ENCODE results near the gene PADI2. TPM values are rescaled to one million over a fixed set of nuclear protein-coding genes. Genes with fewer than 3 reads are reported as not detected.

PADI2 gene
- total and polyA plus RNA-seq, 2 donors (not counting 3 experiments of a cell fraction or from before 2014, with no cell fraction given): not detected

DNA sequence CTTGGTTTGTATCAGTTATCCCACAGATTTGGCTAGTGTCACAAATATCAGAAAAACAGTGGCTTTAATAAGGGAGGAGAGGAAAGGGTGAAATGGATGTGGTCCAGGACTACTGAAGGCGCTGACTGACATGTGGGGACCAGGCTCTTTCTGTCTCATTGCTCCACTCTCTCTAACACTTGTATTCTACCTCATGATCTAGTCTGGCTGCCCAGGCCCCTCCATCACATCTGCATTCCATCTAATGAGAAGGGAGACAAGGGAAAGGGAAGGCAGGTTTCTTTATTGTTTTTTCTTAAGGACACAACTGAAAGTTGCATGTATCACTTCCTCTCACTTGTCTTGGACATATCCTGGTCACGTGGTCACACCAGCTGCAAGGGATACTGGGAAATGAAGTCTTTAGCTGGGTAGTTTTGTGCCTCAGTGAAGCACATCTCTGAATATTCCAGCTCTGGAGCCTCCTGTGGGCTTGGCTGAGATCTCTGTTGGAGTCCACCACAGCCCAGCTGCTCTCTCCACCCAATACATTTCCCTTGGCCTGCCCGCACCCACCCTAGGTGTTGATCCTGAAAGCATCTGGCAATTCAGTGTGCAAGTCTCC lies 42.0 kb upstream of the PADI2 start:
- no peaks in the 10 kb centered on the region for H3K27me3 ChIP-seq (ENCODE audit: control insufficient read depth in 2 of 2, insufficient read depth in 2 of 2, low read length in 2 of 2)
- ChIA-PET CTCF (no interaction called here), POLR2A (no interaction called here)
- H2AFZ ChIP-seq (ENCODE audit: low read depth, low read length): peak overlapping the region; percentile 32
- no peaks in the 10 kb centered on the region for H3K4me1 ChIP-seq (ENCODE audit: control insufficient read depth, extremely low read depth, insufficient read depth, low read length)
- H3K9me1 ChIP-seq (replicated peaks; ENCODE audit: control insufficient read depth, extremely low read depth, insufficient read depth, low read length): no peaks in the 10 kb centered on the region
- peak; percentile 14 for DNase-seq (ENCODE audit: low read depth, low spot score)
- no peak overlapping the region for H3K9ac ChIP-seq (replicated peaks; ENCODE audit: extremely low read depth, insufficient read depth, low read length)
- H4K20me1 ChIP-seq (replicated peaks; ENCODE audit: control insufficient read depth, extremely low read depth, insufficient read depth, low read length): no peaks in the 10 kb centered on the region
- no peak overlapping the region for H3K4me2 ChIP-seq (ENCODE audit: insufficient read depth, low read length)
- H3K4me3 ChIP-seq (replicated peaks in 1 of 3; ENCODE audit: insufficient read depth in 1 of 3, low read depth in 1 of 3, low read length in 3 of 3): no peak overlapping the region
- no peak overlapping the region for H3K27ac ChIP-seq (ENCODE audit: insufficient read depth, low read depth, low read length)
- intact Hi-C loops (cut with micrococcal nuclease): no loop called here
- no peaks in the 10 kb centered on the region for H3K9me3 ChIP-seq (replicated peaks; ENCODE audit: control insufficient read depth, insufficient read depth, low read length)
- FAIRE-seq: peak; percentile 4
- no peaks in the 10 kb centered on the region for H3K36me3 ChIP-seq (ENCODE audit: control insufficient read depth in 2 of 2, extremely low read depth in 1 of 2, insufficient read depth in 2 of 2, low read length in 2 of 2)
- no peaks in the 10 kb centered on the region for H3K79me2 ChIP-seq (ENCODE audit: control insufficient read depth, insufficient read depth, low read length)
- dilution Hi-C loops (cut with MboI; ENCODE audit: extremely low pct_ligation_motif_present, low sequenced_read_pairs): no loop called here
- no TSS peak for BruUV-seq (replicated peaks)
- TF ChIP-seq FOS (IDR thresholded peaks at IDR 0.05; ENCODE audit: borderline replicate concordance, insufficient read depth, low read length): no peak
- TF ChIP-seq MYC (IDR thresholded peaks at IDR 0.05; ENCODE audit: low read depth, low read length): no peak
- TF ChIP-seq JUN (IDR thresholded peaks at IDR 0.05; ENCODE audit: borderline replicate concordance, insufficient read depth, insufficient read length, low read depth): no peak
- TF ChIP-seq POLR2AphosphoS5 (IDR thresholded peaks at IDR 0.05; ENCODE audit: insufficient read depth, low read depth, low read length): no peak
- TF ChIP-seq, protein P1, sequence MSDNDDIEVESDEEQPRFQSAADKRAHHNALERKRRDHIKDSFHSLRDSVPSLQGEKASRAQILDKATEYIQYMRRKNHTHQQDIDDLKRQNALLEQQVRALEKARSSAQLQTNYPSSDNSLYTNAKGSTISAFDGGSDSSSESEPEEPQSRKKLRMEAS (IDR thresholded peaks at IDR 0.05; ENCODE audit: insufficient read depth, insufficient read length): no peak
- TF ChIP-seq GATA2 (IDR thresholded peaks at IDR 0.05; ENCODE audit: insufficient read depth, insufficient read length, low read depth, low read length): no peak
- TF ChIP-seq POLR2A (IDR thresholded peaks at IDR 0.05; ENCODE audit: low read depth, low read length): no peak
- no peak for TF ChIP-seq EZH2 (IDR thresholded peaks at IDR 0.05; ENCODE audit: borderline replicate concordance, low read depth, low read length, severe bottlenecking)
- TF ChIP-seq CTCF (IDR thresholded peaks at IDR 0.05; ENCODE audit: extremely low read depth in 1 of 2, insufficient read depth in 1 of 2, low read depth in 1 of 2, low read length in 2 of 2): no peak
